Right atrium auricular region (tissue), 2 donors: ENCODE results near the gene ASB9. TPM values are rescaled to one million over a fixed set of nuclear protein-coding genes. Genes with fewer than 3 reads are reported as not detected.
A peak's percentile ranks its signal among the peaks of the same experiment; 100 is the strongest.
"Not testable (repeated sequence)": the region's sequence is repeated elsewhere in the genome, so short reads cannot be mapped to it uniquely, and the experiment has no call there.

Source experiments
- DNase-seq: peaks from one replicate; pipeline ENCODE4 v3.0.0-alpha.2; 2019; ENCODE audit warnings: low spot score
- H3K27ac ChIP-seq, 2 donors: fragments of 200-600 bp; sonication (generic); 1 replicate in 1 of 2; 2 replicates in 1 of 2; pipeline ENCODE4 v1.5.1; 2016 to 2019
- H3K27me3 ChIP-seq, 2 donors: fragments of 200-600 bp; sonication (generic); one replicate each; pipeline versions ENCODE4 v1.5.1 to v1.6.0; 2017 to 2019
- H3K36me3 ChIP-seq: fragments of 200-600 bp; sonication (generic); one replicate; pipeline ENCODE4 v1.5.1; 2016
- H3K4me1 ChIP-seq, 2 donors: fragments of 200-600 bp; sonication (generic); one replicate each; pipeline versions ENCODE4 v1.5.1 to v1.6.0; 2017 to 2019
- H3K4me3 ChIP-seq, 2 donors: fragments of 200-600 bp; sonication (generic); 1 replicate in 1 of 2; 2 replicates in 1 of 2; pipeline ENCODE4 v1.5.1; 2017 to 2019; ENCODE audit warnings: mild to moderate bottlenecking in 1 of 2, moderate library complexity in 1 of 2
- H3K9me3 ChIP-seq, 2 donors: fragments of 200-600 bp; sonication (generic); one replicate each; pipeline ENCODE4 v1.5.1; 2019
- CTCF ChIP-seq, 2 donors: fragments of 200-600 bp; sonication (generic); IDR thresholded peaks; one replicate each; pipeline ENCODE4 v1.5.1; 2019; ENCODE audit warnings: antibody characterized with exemption in 2 of 2
- total RNA-seq, 2 donors: library from RNA; depleted of rRNA; stranded (reverse); fragments of >200 nt; gene quantifications; one replicate each; pipeline ENCODE4 v1.1.0, GENCODE V29; 2016

The ASB9 gene
- total RNA-seq, 2 donors from 2014 or later: 1.1 to 1.8 TPM

- no peaks in the 10 kb centered on the region for H3K27me3 ChIP-seq
- DNase-seq: no peak
- peaks cover 0 to 4% of the 10 kb centered on the region in 2 donors for H3K4me1 ChIP-seq
- TF ChIP-seq CTCF (IDR thresholded peaks at IDR 0.05): no peak
- H3K36me3 ChIP-seq: no peaks in the 10 kb centered on the region
- peak overlapping the region; percentile 54 to 83 for H3K27ac ChIP-seq
- no peaks in the 10 kb centered on the region for H3K9me3 ChIP-seq
- H3K4me3 ChIP-seq: no peak overlapping the region
These were observed 40.2 kb upstream of the ASB9 start for GRCh38 chrX:15310117-15310516.

GRCh38 chrX:15305899-15306298 is 36.0 kb upstream of the ASB9 start:
- H3K4me3 ChIP-seq, H3K4me1 ChIP-seq: not testable (repeated sequence)

GRCh38 chrX:15301924-15302323 is 32.0 kb upstream of the ASB9 start:
- H3K4me3 ChIP-seq: no peak overlapping the region
- H3K27me3 ChIP-seq: no peaks in the 10 kb centered on the region
- no peak for TF ChIP-seq CTCF (IDR thresholded peaks at IDR 0.05)
- DNase-seq: peak; percentile 75
- H3K9me3 ChIP-seq: no peaks in the 10 kb centered on the region
- peaks cover 0 to 20% of the 10 kb centered on the region in 2 donors for H3K4me1 ChIP-seq
- H3K36me3 ChIP-seq: no peaks in the 10 kb centered on the region
- H3K27ac ChIP-seq: peak overlapping the region; percentile 44 to 68

More at GRCh38 chrX:15305899-15306298, 36.0 kb upstream of the ASB9 start:
- not testable (repeated sequence) for H3K27ac ChIP-seq, H3K36me3 ChIP-seq, H3K27me3 ChIP-seq, DNase-seq, H3K9me3 ChIP-seq

GRCh38 chrX:15299941-15300851 is 30.3 kb upstream of the ASB9 start:
- Histone ChIP-seq H3K4me1 (peaks cover 0 to 20% of the 10 kb centered on the region in 2 donors), H3K27me3 (no peaks in the 10 kb centered on the region), H3K36me3 (no peaks in the 10 kb centered on the region), H3K9me3 (no peaks in the 10 kb centered on the region), H3K27ac (peak overlapping the region; percentile 61 to 68), H3K4me3 (no peak overlapping the region)
- no peak for DNase-seq
- peak; percentile 18 to 64 for TF ChIP-seq CTCF (IDR thresholded peaks at IDR 0.05)

GRCh38 chrX:15298780-15299179 is 28.9 kb upstream of the ASB9 start:
- no peak for DNase-seq
- no peaks in the 10 kb centered on the region for H3K36me3 ChIP-seq
- H3K4me3 ChIP-seq: no peak overlapping the region
- peaks cover 0 to 20% of the 10 kb centered on the region in 2 donors for H3K4me1 ChIP-seq
- peak overlapping the region; percentile 61 to 67 for H3K27ac ChIP-seq
- no peaks in the 10 kb centered on the region for H3K27me3 ChIP-seq
- no peak for TF ChIP-seq CTCF (IDR thresholded peaks at IDR 0.05)
- H3K9me3 ChIP-seq: no peaks in the 10 kb centered on the region

- no peak for TF ChIP-seq CTCF (IDR thresholded peaks at IDR 0.05)
These were observed 28.3 kb upstream of the ASB9 start for GRCh38 chrX:15298201-15298600.

More at GRCh38 chrX:15298201-15298600, 28.3 kb upstream of the ASB9 start:
- Histone ChIP-seq H3K27ac (peak overlapping the region; percentile 61 to 67), H3K4me3 (no peak overlapping the region), H3K36me3 (no peaks in the 10 kb centered on the region), H3K9me3 (no peaks in the 10 kb centered on the region), H3K27me3 (no peaks in the 10 kb centered on the region), H3K4me1 (peaks cover 0 to 20% of the 10 kb centered on the region in 2 donors)
- no peak for DNase-seq
